Esophagus squamous epithelium (tissue), 5 donors: ENCODE results near the gene ATF7IP. TPM values are rescaled to one million over a fixed set of nuclear protein-coding genes. Genes with fewer than 3 reads are reported as not detected.

Experiments used
- DNase-seq: peaks from one replicate; lab custom pipeline; 2025; lab: John Stamatoyannopoulos, UW
- H3K27ac ChIP-seq, 4 donors: fragments of 200-600 bp; sonication (generic); one replicate each; pipeline ENCODE4 v1.5.1; 2016 to 2019; ENCODE audit warnings: mild to moderate bottlenecking in 1 of 4
- H3K27me3 ChIP-seq, 4 donors: fragments of 200-600 bp; sonication (generic); 1 replicate in 3 of 4; 2 replicates in 1 of 4; pipeline versions ENCODE4 v1.5.1 to v1.6.0; 2017 to 2021; ENCODE audit warnings: antibody characterized with exemption in 1 of 4
- H3K36me3 ChIP-seq, 3 donors: fragments of 200-600 bp; sonication (generic); one replicate each; pipeline ENCODE4 v1.5.1; 2016 to 2019
- H3K4me1 ChIP-seq, 3 donors: fragments of 200-600 bp; sonication (generic); one replicate each; pipeline ENCODE4 v1.5.1; 2017 to 2019
- H3K4me3 ChIP-seq, 4 donors: fragments of 200-600 bp; sonication (generic); 1 replicate in 3 of 4; 2 replicates in 1 of 4; pipeline ENCODE4 v1.5.1; 2016 to 2019; ENCODE audit warnings: mild to moderate bottlenecking in 2 of 4, moderate library complexity in 1 of 4
- H3K9me3 ChIP-seq, 3 donors: fragments of 200-600 bp; sonication (generic); one replicate each; pipeline ENCODE4 v1.5.1; 2016 to 2019
- CTCF ChIP-seq, 6 experiments: fragments of 450-650 bp in 4 of 6; fragments of 200-600 bp in 2 of 6; sonication (generic) in 2 of 6; IDR thresholded peaks; one replicate each; pipeline ENCODE4 v1.5.1; 2016 to 2019; ENCODE audit warnings: antibody characterized with exemption in 6 of 6, mild to moderate bottlenecking in 4 of 6, moderate library complexity in 4 of 6
- POLR2A ChIP-seq, 4 donors: fragments of 450-650 bp; IDR thresholded peaks; one replicate each; pipeline ENCODE4 v1.6.1; 2017; ENCODE audit warnings: antibody characterized with exemption in 4 of 4, mild to moderate bottlenecking in 4 of 4, moderate library complexity in 3 of 4
- WGBS, 2 donors: methylation state at CpG; one replicate each; pipeline ENCODE4 v1.1.5; 2018; 5-methylcytosine and 5-hydroxymethylcytosine counted together
- intact Hi-C: fragments of 100-400 bp; cut with DNase I; formaldehyde crosslinking; loops from one replicate; pipeline ENCODE4 v1.15.0; 2022
- total RNA-seq, 4 donors: library from RNA; depleted of rRNA; stranded (reverse); fragments of >200 nt; gene quantifications; one replicate each; pipeline ENCODE4 v1.1.0, GENCODE V29; 2016
- donor health status: DM: yes; HTN: yes; CAD: no.

Gene ATF7IP
- total RNA-seq, 4 donors from 2014 or later, result 29.2 to 38.7 (median 34.8) TPM

GRCh38 chr12:14431975-14432374 lies 66.5 kb downstream of the ATF7IP start:
- intact Hi-C loops, result no loop called here
- no peak for DNase-seq
- 85 to 91% methylated on average over 2 of the region's 2 CpGs for WGBS, 2 donors

GRCh38 chr12:14435627-14436026 lies 70.1 kb downstream of the ATF7IP start:
- WGBS, 2 donors, result 80 to 100% methylated on average over 1 of the region's 1 CpG
- no peak for DNase-seq
- Histone ChIP-seq H3K27me3 (no peaks in the 10 kb centered on the region), H3K4me1 (peaks cover 0 to 14% (median 0%) of the 10 kb centered on the region in 3 donors), H3K4me3 (no peak overlapping the region), H3K27ac (no peak overlapping the region), H3K9me3 (no peaks in the 10 kb centered on the region), H3K36me3 (peaks cover 0 to 82% (median 11%) of the 10 kb centered on the region in 3 donors)
- intact Hi-C loops, result no loop called here
- TF ChIP-seq CTCF (IDR thresholded peaks at IDR 0.05), result no peak
- no peak for TF ChIP-seq POLR2A (IDR thresholded peaks at IDR 0.05)

More at GRCh38 chr12:14431975-14432374, 66.5 kb downstream of the ATF7IP start:
- Histone ChIP-seq H3K4me3 (no peak overlapping the region), H3K4me1 (peaks cover 0 to 29% (median 0%) of the 10 kb centered on the region in 3 donors), H3K9me3 (no peaks in the 10 kb centered on the region), H3K27me3 (no peaks in the 10 kb centered on the region), H3K27ac (no peak overlapping the region), H3K36me3 (peaks cover 0 to 73% (median 4%) of the 10 kb centered on the region in 3 donors)
- TF ChIP-seq POLR2A (IDR thresholded peaks at IDR 0.05), result no peak
- no peak for TF ChIP-seq CTCF (IDR thresholded peaks at IDR 0.05)

GRCh38 chr12:14442221-14442881 lies 76.9 kb downstream of the ATF7IP start:
- intact Hi-C loops, result no loop called here
- H3K4me1 ChIP-seq, result peaks cover 0 to 15% (median 0%) of the 10 kb centered on the region in 3 donors
- WGBS, 2 donors, result 73 to 84% methylated on average over 5 of the region's 5 CpGs
- H3K9me3 ChIP-seq, result no peaks in the 10 kb centered on the region
- H3K4me3 ChIP-seq, result no peak overlapping the region
- TF ChIP-seq CTCF (IDR thresholded peaks at IDR 0.05) (no peak), POLR2A (IDR thresholded peaks at IDR 0.05) (no peak)
- peaks cover 0 to 88% (median 12%) of the 10 kb centered on the region in 3 donors for H3K36me3 ChIP-seq
- no peak for DNase-seq
- H3K27me3 ChIP-seq, result no peaks in the 10 kb centered on the region
- H3K27ac ChIP-seq, result peak overlapping the region in 3 of 4 donors; percentile 24 to 59 (median 56)

GRCh38 chr12:14443531-14443930 lies 78.0 kb downstream of the ATF7IP start:
- intact Hi-C loops, result no loop called here
- H3K27me3 ChIP-seq, result no peaks in the 10 kb centered on the region
- peaks cover 0 to 88% (median 11%) of the 10 kb centered on the region in 3 donors for H3K36me3 ChIP-seq
- H3K27ac ChIP-seq, result peak overlapping the region in 2 of 4 donors; percentile 9 to 56
- TF ChIP-seq CTCF (IDR thresholded peaks at IDR 0.05) (no peak), POLR2A (IDR thresholded peaks at IDR 0.05) (no peak)
- no peak for DNase-seq
- no peaks in the 10 kb centered on the region for H3K9me3 ChIP-seq
- H3K4me1 ChIP-seq, result peaks cover 0 to 15% (median 0%) of the 10 kb centered on the region in 3 donors
- H3K4me3 ChIP-seq, result no peak overlapping the region

GRCh38 chr12:14450479-14450878 lies 85.0 kb downstream of the ATF7IP start:
- Histone ChIP-seq H3K36me3 (peaks cover 0 to 93% (median 3%) of the 10 kb centered on the region in 3 donors), H3K4me1 (no peaks in the 10 kb centered on the region), H3K27ac (no peak overlapping the region), H3K27me3 (no peaks in the 10 kb centered on the region), H3K4me3 (no peak overlapping the region), H3K9me3 (no peaks in the 10 kb centered on the region)
- intact Hi-C loops, result no loop called here
- TF ChIP-seq POLR2A (IDR thresholded peaks at IDR 0.05) (no peak), CTCF (IDR thresholded peaks at IDR 0.05) (no peak)
- DNase-seq, result no peak
